Measurements from ENCODE around the gene KLHL21.

The KLHL21 gene

DNA sequence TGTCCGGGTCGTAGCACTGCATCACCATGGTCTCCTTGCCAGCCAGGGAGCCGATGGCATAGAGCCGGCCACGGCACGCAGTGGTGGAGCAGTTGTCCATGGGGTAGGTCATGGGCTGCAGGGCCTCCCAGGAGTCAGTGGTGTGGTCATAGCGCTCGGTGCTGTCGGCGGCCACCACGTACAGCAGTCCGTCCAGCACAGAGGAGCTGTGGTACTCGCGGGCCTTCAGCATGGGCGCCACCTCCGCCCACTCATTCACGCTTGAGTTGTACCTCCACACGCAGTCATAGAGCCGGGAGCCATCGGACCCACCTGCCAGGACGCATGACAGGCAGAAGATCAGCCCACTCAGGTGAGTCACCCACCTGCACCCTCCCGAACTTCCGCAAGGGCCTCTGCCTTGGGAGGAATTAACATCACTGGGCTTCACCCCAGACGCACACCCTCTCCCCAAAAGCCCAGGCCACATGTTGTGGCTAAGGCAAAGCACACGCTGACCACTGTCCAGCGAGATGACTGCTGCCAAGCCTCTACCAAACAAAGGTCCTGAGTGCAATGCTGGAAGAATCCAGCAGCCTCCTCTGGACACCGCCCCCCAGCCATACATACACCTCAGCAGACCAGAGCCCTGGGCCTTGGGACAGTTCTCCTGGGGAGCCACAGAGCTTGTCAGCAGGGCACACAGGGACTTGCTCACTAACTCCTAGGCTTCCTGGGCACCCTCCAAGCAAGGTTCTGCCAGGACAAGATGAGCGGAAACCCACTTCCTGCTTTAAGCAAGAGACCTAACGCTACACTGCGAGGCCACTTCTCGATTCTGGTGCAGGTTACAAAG, 3.3 kb downstream of the KLHL21 start:
- no peak for DNase-seq

- no peak for DNase-seq
Measured at GRCh38 chr1:6597777-6598131, 4.9 kb downstream of the KLHL21 start.

DNA sequence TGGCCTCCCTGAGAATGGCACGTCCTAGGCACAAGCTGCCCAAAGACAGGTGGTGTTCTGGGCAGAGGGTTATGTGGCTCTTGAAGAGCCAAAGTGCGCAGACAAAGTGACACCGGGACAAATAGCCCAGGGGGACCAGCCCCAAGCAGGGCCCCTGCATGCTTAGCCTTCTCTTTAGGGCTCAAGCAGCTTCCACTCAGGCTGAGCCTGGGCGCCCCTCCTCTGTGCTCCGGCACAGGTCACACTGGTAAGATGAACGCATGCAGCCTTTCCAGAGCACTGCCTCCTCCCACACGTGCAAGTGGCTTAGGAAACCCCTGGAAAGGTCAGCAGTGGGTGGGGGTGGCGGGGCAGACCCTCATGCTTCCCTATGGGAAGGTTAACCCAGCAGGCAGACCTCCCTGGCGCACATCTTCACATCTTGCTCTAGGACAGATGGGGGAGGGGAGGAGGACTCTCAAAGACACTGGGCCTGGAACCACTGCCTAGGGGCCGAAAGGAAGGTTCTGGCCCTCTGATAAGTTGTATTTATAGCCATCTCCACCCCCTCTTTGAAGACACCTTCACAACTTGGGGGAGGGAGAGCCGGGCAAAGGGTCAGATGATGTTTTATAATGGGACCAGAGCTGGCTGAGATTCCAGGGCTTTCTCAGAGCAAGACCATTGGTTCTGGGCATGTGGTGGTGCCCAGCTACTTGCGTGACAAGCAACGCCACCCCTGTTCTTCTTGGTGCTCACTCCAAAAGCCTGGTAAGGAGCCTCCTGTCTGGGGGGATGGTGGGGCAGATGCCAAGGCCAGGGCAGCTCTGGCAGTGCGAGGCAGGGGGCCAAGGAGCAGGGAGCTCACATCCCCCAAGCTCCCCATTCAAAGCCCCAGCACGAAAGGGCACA, 5.5 kb downstream of the KLHL21 start:
- no peak for DNase-seq

GRCh38 chr1:6596351-6596750, 6.3 kb downstream of the KLHL21 start:
- no peak for DNase-seq

DNA sequence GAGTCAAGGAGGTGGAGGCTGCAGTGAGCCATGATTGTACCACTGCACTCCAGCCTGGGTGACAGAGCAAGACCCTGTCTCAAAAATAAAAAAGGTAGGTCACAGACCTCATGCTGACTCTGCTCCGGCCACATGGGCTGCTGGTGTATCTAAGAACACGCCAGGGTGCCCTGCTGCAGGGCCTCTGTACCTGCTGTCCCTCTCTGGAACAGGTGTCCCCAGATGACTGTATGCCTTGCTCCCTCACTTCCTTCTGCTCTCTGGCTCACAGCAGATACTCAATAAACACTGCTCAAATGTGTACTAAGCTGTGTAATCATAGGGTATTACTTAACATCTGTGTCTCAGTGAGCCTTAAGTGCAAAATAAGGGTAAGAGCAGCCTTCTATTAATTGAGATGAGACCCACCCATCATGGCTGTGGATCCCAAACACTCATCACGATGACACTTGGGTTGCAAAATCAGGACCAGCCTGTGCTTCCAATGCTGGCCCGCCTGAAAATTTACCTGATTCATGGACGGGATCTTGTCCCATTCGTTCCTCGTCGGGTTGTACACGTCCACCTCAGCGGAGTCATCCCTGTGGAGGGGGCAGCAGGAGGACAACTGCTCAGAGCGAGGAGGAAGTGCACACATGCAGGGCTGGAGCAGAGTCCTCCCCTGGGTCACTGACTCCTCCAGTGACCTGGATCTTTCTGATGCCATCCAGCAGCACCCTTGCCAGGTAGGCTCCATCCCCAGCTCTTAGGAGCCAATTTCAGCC, 7.5 kb downstream of the KLHL21 start:
- no peak for DNase-seq

- no peak for DNase-seq
Measured at GRCh38 chr1:6593810-6594209, 8.9 kb downstream of the KLHL21 start.

- DNase-seq: no peak
Measured at GRCh38 chr1:6592865-6593593, 9.6 kb downstream of the KLHL21 start.

DNA sequence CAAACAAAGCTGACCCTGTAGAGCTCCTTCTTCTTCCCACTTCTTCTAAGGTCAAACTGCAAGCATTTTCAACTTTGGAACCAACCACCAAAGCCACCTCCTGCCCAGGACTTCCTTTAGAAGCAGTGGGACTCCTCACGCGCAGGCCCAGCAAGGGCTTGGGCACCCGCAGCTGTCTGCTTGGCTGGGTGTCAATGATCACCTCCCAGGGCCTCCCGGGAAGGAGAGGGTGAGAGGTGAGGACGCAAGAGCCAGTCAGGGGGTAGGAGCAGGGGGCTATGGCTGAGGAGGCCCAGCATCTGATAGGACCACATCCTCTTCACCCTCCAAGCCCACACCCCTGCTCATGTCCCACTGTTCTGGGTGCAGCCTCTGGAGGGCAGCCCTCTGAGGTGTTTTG, 10.2 kb downstream of the KLHL21 start:
- no peak for DNase-seq

DNA sequence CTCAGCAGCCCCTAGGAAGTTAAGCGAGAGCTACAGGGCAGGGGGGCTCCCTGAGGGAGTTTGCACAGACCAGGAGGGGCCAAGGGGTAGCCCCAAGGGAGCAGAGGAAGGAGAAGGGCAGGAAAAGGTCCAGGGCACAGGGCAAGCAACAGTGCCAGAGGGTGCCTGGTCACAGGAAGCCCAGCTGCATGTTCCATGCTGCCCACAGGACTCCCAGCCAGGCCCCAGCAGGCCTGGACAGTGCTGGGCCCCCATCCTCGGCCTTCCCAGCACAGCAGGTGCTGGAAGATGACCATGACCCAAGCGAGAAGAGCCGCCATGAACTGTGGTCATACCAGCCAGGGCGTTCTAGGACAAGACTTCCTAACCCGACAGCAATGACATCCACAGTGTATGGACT, 11.0 kb downstream of the KLHL21 start:
- no peak for DNase-seq

- DNase-seq: no peak
Measured at GRCh38 chr1:6591222-6591621, 11.4 kb downstream of the KLHL21 start.

DNA sequence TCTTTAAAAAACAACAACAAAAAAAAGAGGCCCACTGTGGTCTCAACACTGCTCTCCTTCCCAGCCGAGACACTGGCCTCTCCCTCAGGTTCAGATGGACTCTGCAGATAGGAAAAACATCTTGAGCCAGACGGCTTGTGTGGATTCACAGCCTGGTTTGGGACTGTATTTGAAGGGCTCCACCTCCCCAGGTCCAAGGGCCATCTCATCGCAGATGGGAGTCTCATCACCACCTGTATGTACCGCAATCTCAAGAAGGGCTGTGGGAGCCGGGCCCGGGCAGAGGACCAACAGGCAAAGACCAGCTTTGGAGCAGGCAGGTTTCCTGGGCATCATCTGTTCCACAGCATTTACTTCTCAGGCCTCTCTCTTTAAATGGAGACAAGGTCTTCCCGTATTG, 12.6 kb downstream of the KLHL21 start:
- no peak for DNase-seq

- no peak for DNase-seq
Measured at GRCh38 chr1:6588893-6589520, 13.7 kb downstream of the KLHL21 start.

GRCh38 chr1:6588128-6588892, 14.4 kb downstream of the KLHL21 start:
- peak; percentile 53 for DNase-seq

GRCh38 chr1:6587261-6588005, 15.2 kb downstream of the KLHL21 start:
- peak; percentile 90 for DNase-seq

- no peak for DNase-seq
Measured at GRCh38 chr1:6586404-6586816, 16.3 kb downstream of the KLHL21 start.

DNA sequence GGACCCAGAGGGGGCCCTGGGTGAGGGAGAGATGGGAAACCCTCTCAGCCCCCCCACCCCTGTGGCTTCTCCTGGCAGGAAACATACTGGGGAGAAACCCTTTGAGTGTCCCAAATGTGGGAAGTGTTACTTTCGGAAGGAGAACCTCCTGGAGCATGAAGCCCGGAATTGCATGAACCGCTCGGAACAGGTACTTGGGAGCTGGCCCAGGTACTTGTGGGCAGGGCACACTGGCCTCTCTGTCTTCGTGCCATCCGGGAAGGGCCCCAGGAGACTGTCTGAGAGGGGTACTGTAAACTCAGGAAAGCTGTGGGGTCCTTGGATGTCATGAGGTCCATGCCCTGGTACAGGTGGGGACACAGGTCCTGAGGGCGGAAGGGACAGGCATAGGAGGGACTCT, 16.8 kb downstream of the KLHL21 start:
- no peak for DNase-seq

- DNase-seq: no peak
Measured at GRCh38 chr1:6585081-6585722, 17.5 kb downstream of the KLHL21 start.

DNA sequence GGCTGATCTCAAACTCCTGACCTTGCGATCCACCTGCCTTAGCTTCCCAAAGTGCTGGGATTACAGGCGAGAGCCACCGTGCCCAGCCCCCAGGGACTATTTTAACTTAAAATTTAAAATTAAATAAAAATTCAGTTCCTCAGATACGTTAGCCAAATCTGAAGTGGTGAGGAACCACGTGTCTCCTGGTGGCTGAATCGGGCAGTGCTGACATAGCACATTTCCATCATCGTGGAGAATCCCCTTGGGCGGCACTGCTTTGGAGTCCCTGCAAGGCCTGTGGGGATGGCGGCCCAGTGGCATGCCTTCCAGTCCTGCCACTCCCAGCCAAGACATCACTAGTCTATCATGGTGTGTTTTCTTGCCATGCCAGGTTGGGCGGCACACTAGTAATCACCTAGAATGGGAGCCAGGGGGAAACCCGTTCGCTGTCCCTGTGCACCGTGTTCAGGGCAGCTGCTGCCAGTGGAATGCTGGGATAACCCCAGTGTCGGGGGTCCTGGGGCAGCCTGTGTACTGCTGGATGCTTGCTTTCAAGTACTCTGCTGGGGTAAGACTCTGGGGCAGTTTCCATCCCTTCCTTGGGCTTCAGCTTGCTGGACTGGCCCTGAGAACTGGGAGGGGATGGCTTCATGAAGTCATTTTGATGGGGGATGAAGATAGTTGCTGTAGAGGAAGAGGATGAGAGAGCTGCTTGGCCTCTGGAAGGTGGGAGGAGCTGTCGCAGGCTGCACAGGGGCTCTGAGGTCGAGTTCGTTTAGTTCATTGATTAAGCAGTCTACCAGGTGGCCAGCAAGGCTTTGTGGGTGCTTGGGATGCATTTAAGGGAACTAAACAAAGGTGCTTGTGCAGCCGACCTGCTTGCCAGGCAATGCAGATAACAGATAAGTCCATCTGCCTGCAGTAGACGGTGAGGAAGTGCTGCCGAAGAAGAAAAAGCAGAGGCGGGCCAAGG, 18.3 kb downstream of the KLHL21 start:
- no peak for DNase-seq

DNA sequence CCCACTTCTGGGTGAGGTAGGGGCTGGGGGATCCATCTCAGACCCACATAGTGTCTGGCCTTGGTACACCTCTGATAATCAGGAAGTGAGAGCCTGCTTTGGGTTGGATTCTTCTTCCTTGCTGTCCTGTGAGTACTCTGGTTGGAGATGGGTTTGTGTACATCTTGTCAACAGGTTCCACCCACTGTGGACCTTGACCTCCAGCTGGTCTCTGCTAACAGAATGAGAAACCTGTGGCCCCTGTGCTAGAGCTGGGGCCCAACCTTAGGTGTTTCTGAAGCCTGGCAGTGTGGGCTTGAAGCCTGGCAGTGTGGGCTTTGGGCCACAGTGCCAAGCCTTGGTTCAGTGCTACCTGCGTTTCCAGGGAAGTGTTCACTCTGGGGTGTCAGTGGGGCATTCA, 20.3 kb downstream of the KLHL21 start:
- no peak for DNase-seq
